Trophoblast cell (in vitro differentiated cells and primary cell): ENCODE results near the gene TPPP.
"Not testable (repeated sequence)": the region's sequence is repeated elsewhere in the genome, so short reads cannot be mapped to it uniquely, and the experiment has no call there.

Experiments used
- DNase-seq, 2 donors: peaks; one replicate each; pipeline ENCODE4 v3.0.0-alpha.2; 2016
- H2AFZ ChIP-seq: 2 replicates; pipeline ENCODE4 v1.6.1; 2013; ENCODE audit warnings: low read length, moderate library complexity, mild to moderate bottlenecking; ENCODE audit not compliant: insufficient read depth, poor library complexity
- H2AK5ac ChIP-seq: 2 replicates; pipeline ENCODE4 v1.6.1; 2013; ENCODE audit warnings: mild to moderate bottlenecking, low read length
- H2BK120ac ChIP-seq: 2 replicates; pipeline ENCODE4 v1.6.1; 2013; ENCODE audit warnings: low read length, mild to moderate bottlenecking, moderate library complexity; ENCODE audit not compliant: insufficient read depth, poor library complexity
- H2BK12ac ChIP-seq: 2 replicates; pipeline ENCODE4 v1.6.1; 2013; ENCODE audit warnings: mild to moderate bottlenecking, low read length, moderate library complexity
- H2BK5ac ChIP-seq: 2 replicates; pipeline ENCODE4 v1.6.1; 2013; ENCODE audit warnings: low read length, low read depth, moderate library complexity, mild to moderate bottlenecking; ENCODE audit not compliant: poor library complexity
- H3K14ac ChIP-seq: 2 replicates; pipeline ENCODE4 v1.6.1; 2013; ENCODE audit warnings: mild to moderate bottlenecking, low read length
- H3K18ac ChIP-seq: 2 replicates; pipeline ENCODE4 v1.6.1; 2013; ENCODE audit warnings: mild to moderate bottlenecking, low read length
- H3K23ac ChIP-seq: 2 replicates; pipeline ENCODE4 v1.6.1; 2013; ENCODE audit warnings: low read length
- H3K27ac ChIP-seq: 2 replicates; pipeline ENCODE4 v1.5.1; 2013; ENCODE audit warnings: low read depth, mild to moderate bottlenecking, inconsistent platforms, low read length, moderate library complexity
- H3K27me3 ChIP-seq: 2 replicates; pipeline ENCODE4 v1.6.1; 2013; ENCODE audit warnings: inconsistent platforms, mild to moderate bottlenecking, low read length, moderate library complexity; ENCODE audit not compliant: insufficient read depth
- H3K36me3 ChIP-seq, 2 experiments: 1 replicate in 1 of 2; 2 replicates in 1 of 2; pipeline ENCODE4 v1.6.1; 2013; ENCODE audit warnings: low read length in 2 of 2, mild to moderate bottlenecking in 2 of 2, moderate library complexity in 1 of 2; ENCODE audit not compliant: insufficient read depth in 2 of 2, control insufficient read depth in 1 of 2
- H3K4ac ChIP-seq: 2 replicates; pipeline ENCODE4 v1.6.1; 2013; ENCODE audit warnings: low read depth, mild to moderate bottlenecking, low read length, moderate library complexity
- H3K4me1 ChIP-seq, 2 experiments: 1 replicate in 1 of 2; 2 replicates in 1 of 2; pipeline ENCODE4 v1.6.1; 2013; ENCODE audit warnings: low read length in 2 of 2, mild to moderate bottlenecking in 2 of 2, moderate library complexity in 1 of 2; ENCODE audit not compliant: insufficient read depth in 2 of 2, control insufficient read depth in 1 of 2
- H3K4me2 ChIP-seq: 2 replicates; pipeline ENCODE4 v1.6.1; 2013; ENCODE audit warnings: inconsistent platforms, mild to moderate bottlenecking, low read length, moderate library complexity
- H3K4me3 ChIP-seq: 2 replicates; pipeline ENCODE4 v1.5.1; 2013; ENCODE audit warnings: mild to moderate bottlenecking, low read depth, low read length, inconsistent platforms
- H3K79me1 ChIP-seq: one replicate; pipeline ENCODE4 v1.6.1; 2013; ENCODE audit warnings: low read length
- H3K79me2 ChIP-seq: 2 replicates; pipeline ENCODE4 v1.6.1; 2013; ENCODE audit warnings: low read length, mild to moderate bottlenecking; ENCODE audit not compliant: control insufficient read depth, insufficient read depth, poor library complexity
- H3K9ac ChIP-seq: 2 replicates; pipeline ENCODE4 v1.6.1; 2013; ENCODE audit warnings: mild to moderate bottlenecking, low read length
- H3K9me3 ChIP-seq: 2 replicates; pipeline ENCODE4 v1.6.1; 2013; ENCODE audit warnings: low read depth, mild to moderate bottlenecking, control low read depth, inconsistent platforms, low read length; ENCODE audit not compliant: insufficient read depth
- H4K12ac ChIP-seq: 2 replicates; pipeline ENCODE4 v1.6.1; 2013; ENCODE audit warnings: low read depth, mild to moderate bottlenecking, low read length, moderate library complexity
- H4K8ac ChIP-seq: 2 replicates; pipeline ENCODE4 v1.6.1; 2013; ENCODE audit warnings: low read depth, mild to moderate bottlenecking, low read length, moderate library complexity
- H4K91ac ChIP-seq: one replicate; pipeline ENCODE4 v1.6.1; 2013; ENCODE audit warnings: low read depth, mild to moderate bottlenecking, low read length, moderate library complexity
- WGBS: extraction: QIAGEN DNeasy Blood & Tissue Kit; methylation state at CpG from one replicate; pipeline ENCODE4 v1.1.7; 2013; ENCODE audit warnings: missing lambda C conversion rate; ENCODE audit not compliant: insufficient read length, insufficient coverage; ENCODE audit errors: extremely low coverage; 5-methylcytosine and 5-hydroxymethylcytosine counted together

Gene TPPP

DNA sequence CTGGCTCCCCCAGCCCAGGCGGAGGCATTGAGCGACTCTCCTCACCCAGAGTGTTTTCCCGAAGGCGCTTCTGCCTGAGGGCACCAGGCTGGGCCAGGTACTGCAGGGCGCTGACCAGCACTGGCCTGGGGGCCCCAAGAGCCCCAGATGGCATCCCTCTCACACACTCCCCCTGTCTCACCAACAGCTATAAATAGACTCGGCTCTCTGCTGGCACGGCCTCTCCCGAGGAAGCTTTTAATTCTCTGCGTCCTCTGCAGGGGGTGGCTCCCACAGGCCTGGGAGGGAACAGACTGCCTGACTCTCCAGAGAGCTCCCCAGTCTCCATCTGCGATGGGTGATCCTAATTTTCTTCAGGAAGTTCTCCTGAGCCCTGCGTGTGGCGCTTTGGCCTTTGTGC lies 2.9 kb downstream of the TPPP start:
- not testable (repeated sequence) for H2AK5ac ChIP-seq, H2BK120ac ChIP-seq, H2BK12ac ChIP-seq, H3K79me1 ChIP-seq, H4K91ac ChIP-seq, H3K4ac ChIP-seq, H3K36me3 ChIP-seq, H3K9ac ChIP-seq, H4K12ac ChIP-seq, H3K9me3 ChIP-seq, H3K4me2 ChIP-seq, H3K4me1 ChIP-seq, H4K8ac ChIP-seq, DNase-seq, H2AFZ ChIP-seq, H3K14ac ChIP-seq, H3K27ac ChIP-seq, H3K18ac ChIP-seq, H3K79me2 ChIP-seq, H3K27me3 ChIP-seq, H2BK5ac ChIP-seq, H3K4me3 ChIP-seq, H3K23ac ChIP-seq
- no CpG with 5 or more reads among the region's 12 CpGs for WGBS

GRCh38 chr5:688348-689010 lies 4.7 kb downstream of the TPPP start:
- H3K79me1 ChIP-seq, H4K8ac ChIP-seq, H3K27me3 ChIP-seq, H3K79me2 ChIP-seq, H3K27ac ChIP-seq, H3K14ac ChIP-seq, H3K4me3 ChIP-seq, H2AFZ ChIP-seq, H3K4me2 ChIP-seq, H3K18ac ChIP-seq, H3K36me3 ChIP-seq, H3K4ac ChIP-seq, H2BK120ac ChIP-seq, H3K9ac ChIP-seq, H3K4me1 ChIP-seq, H2BK12ac ChIP-seq, DNase-seq, H2BK5ac ChIP-seq, H2AK5ac ChIP-seq, H3K23ac ChIP-seq, H4K12ac ChIP-seq, H4K91ac ChIP-seq, H3K9me3 ChIP-seq: not testable (repeated sequence)
- no CpG with 5 or more reads among the region's 30 CpGs for WGBS

DNA sequence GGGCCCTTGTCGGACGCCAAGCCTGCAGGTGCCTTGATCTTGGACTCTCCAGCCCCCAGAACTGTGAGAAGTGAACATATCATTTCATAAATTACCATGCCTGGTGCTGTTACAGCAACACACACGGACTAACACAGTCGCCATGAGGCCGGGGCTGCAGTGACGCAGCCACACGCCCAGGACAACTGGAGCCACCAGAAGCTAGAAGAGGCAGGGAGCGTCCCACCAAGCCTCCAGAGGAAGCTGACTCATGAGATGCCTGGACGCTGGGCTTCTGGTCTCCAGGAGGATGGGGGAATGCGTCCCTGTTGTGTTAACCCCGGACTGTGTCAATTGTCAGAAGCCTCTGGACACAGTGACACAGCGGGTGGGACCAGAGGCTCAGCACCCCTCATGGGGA lies 6.2 kb downstream of the TPPP start:
- not testable (repeated sequence) for H3K4me2 ChIP-seq, H3K9me3 ChIP-seq, H2BK120ac ChIP-seq, H3K27me3 ChIP-seq, H4K91ac ChIP-seq, H3K79me2 ChIP-seq, H2BK5ac ChIP-seq, H3K23ac ChIP-seq, H4K8ac ChIP-seq, H2AFZ ChIP-seq, H2AK5ac ChIP-seq, H3K79me1 ChIP-seq, H3K27ac ChIP-seq, H3K14ac ChIP-seq, H4K12ac ChIP-seq, H3K18ac ChIP-seq, H3K36me3 ChIP-seq, H3K4me3 ChIP-seq, H3K4me1 ChIP-seq, H3K9ac ChIP-seq, H2BK12ac ChIP-seq, H3K4ac ChIP-seq, DNase-seq
- WGBS, result no CpG with 5 or more reads among the region's 12 CpGs

GRCh38 chr5:686172-686523 lies 7.0 kb downstream of the TPPP start:
- not testable (repeated sequence) for H3K4me3 ChIP-seq, H3K9ac ChIP-seq, H3K23ac ChIP-seq, H3K4me2 ChIP-seq, H2AFZ ChIP-seq, H3K27ac ChIP-seq, H3K4ac ChIP-seq, H4K91ac ChIP-seq, H2BK5ac ChIP-seq, H3K36me3 ChIP-seq, H2BK12ac ChIP-seq, H3K79me1 ChIP-seq, H3K14ac ChIP-seq, DNase-seq, H3K18ac ChIP-seq, H2BK120ac ChIP-seq, H3K27me3 ChIP-seq, H3K9me3 ChIP-seq, H4K8ac ChIP-seq, H3K79me2 ChIP-seq, H4K12ac ChIP-seq, H2AK5ac ChIP-seq, H3K4me1 ChIP-seq
- no CpG with 5 or more reads among the region's 12 CpGs for WGBS
